Fibroblast of lung (primary cell): ENCODE data around the gene FETUB. TPM values are rescaled to one million over a fixed set of nuclear protein-coding genes. Genes with fewer than 3 reads are reported as not detected.
"Not testable (repeated sequence)": the region's sequence is repeated elsewhere in the genome, so short reads cannot be mapped to it uniquely, and the experiment has no call there.

Experiments
- DNase-seq, 2 donors: peaks; one replicate each; pipeline versions ENCODE4 v3.0.0 to v3.0.0-alpha.2; 2010; ENCODE audit warnings: low read depth in 2 of 2
- H2AFZ ChIP-seq: 2 replicates; pipeline ENCODE4 v1.5.1; 2012; ENCODE audit warnings: low read length, control low read depth, inconsistent platforms
- H3K27ac ChIP-seq: 2 replicates; pipeline ENCODE4 v1.5.1; 2011; ENCODE audit warnings: low read length, control low read depth; ENCODE audit not compliant: insufficient read depth
- H3K27me3 ChIP-seq: 2 replicates; pipeline ENCODE4 v1.5.1; 2011; ENCODE audit warnings: mild to moderate bottlenecking, low read length; ENCODE audit not compliant: control insufficient read depth, insufficient read depth
- H3K36me3 ChIP-seq: 2 replicates; pipeline ENCODE4 v1.5.1; 2011; ENCODE audit warnings: low read length; ENCODE audit not compliant: control insufficient read depth, insufficient read depth
- H3K4me1 ChIP-seq: 2 replicates; pipeline ENCODE4 v1.5.1; 2011; ENCODE audit warnings: low read length; ENCODE audit not compliant: control insufficient read depth, insufficient read depth; ENCODE audit errors: extremely low read depth
- H3K4me2 ChIP-seq: 2 replicates; pipeline ENCODE4 v1.5.1; 2011; ENCODE audit warnings: low read length, control low read depth; ENCODE audit not compliant: insufficient read depth; ENCODE audit errors: extremely low read depth
- H3K4me3 ChIP-seq, 4 experiments: fragments of 200-600 bp in 1 of 4; sonication (generic) in 1 of 4; replicated peaks in 1 of 4; 2 replicates each; pipeline ENCODE4 v1.5.1; 2011 to 2016; ENCODE audit warnings: low read length in 4 of 4, low read depth in 3 of 4, mild to moderate bottlenecking in 3 of 4, control low read depth in 2 of 4, inconsistent platforms in 1 of 4, mixed read lengths in 1 of 4; ENCODE audit not compliant: insufficient read depth in 1 of 4; ENCODE audit errors: control extremely low read depth in 1 of 4
- H3K79me2 ChIP-seq: 2 replicates; pipeline ENCODE4 v1.5.1; 2012; ENCODE audit warnings: mild to moderate bottlenecking, low read length, inconsistent platforms; ENCODE audit not compliant: control insufficient read depth, insufficient read depth
- H3K9ac ChIP-seq: 2 replicates; pipeline ENCODE4 v1.5.1; 2011; ENCODE audit warnings: mild to moderate bottlenecking, low read length, control low read depth; ENCODE audit not compliant: insufficient read depth
- H3K9me3 ChIP-seq: 2 replicates; pipeline ENCODE4 v1.5.1; 2012; ENCODE audit warnings: low read depth, low read length; ENCODE audit not compliant: control insufficient read depth, insufficient read depth
- H4K20me1 ChIP-seq: 2 replicates; pipeline ENCODE4 v1.5.1; 2011; ENCODE audit warnings: low read length; ENCODE audit not compliant: control insufficient read depth, insufficient read depth; ENCODE audit errors: extremely low read depth
- EZH2 ChIP-seq: IDR thresholded peaks from 2 replicates; pipeline ENCODE4 v1.5.1; 2012; ENCODE audit warnings: low read length, control low read depth, mild to moderate bottlenecking; ENCODE audit errors: missing control alignments
- polyA plus RNA-seq, 2 donors: library from polyadenylated mRNA; depleted of rRNA in 1 of 2; stranded (reverse) in 1 of 2; unstranded in 1 of 2; fragments of >200 nt; gene quantifications; 2 replicates each; pipeline ENCODE4 v1.2.1, GENCODE V29; 2011 to 2012; ENCODE audit warnings: missing spikeins in 1 of 2
- total RNA-seq: library from RNA; depleted of rRNA; stranded (reverse); fragments of >200 nt; gene quantifications from 2 replicates; pipeline ENCODE4 v1.2.1, GENCODE V29; 2014
- TF ChIP-seq, protein P1 (sequence below), 2 donors: IDR thresholded peaks in 1 of 2; conservative IDR thresholded peaks in 1 of 2; 1 replicate in 1 of 2; 2 replicates in 1 of 2; pipeline ENCODE4 v1.5.1; 2011 to 2012; ENCODE audit warnings: low read length in 2 of 2, control low read depth in 1 of 2, inconsistent platforms in 1 of 2, low read depth in 1 of 2, mild to moderate bottlenecking in 1 of 2

Gene FETUB
- total and polyA plus RNA-seq, 2 donors (not counting 1 experiment from before 2014, with no cell fraction given) = not detected

DNA sequence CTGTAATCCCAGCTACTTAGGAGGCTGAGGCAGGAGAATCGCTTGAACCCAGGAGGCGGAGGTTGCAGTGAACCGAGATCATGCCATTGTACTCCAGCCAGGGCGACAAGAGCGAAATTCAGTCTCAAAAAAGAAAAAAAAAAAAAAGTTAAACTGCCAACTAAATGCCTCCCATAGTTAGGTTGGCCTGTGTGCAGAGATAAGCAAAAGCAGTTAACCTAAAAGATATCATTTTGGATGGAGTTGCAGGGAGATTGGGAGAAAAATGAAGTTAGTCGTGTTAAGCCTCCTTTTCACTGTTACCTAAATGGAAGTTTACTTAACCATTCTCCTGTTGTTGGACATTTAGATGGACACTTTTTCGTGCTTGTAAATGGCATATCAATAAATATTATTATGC is 11.4 kb upstream of the FETUB start:
- TF ChIP-seq EZH2 = no peak
- TF ChIP-seq, protein P1, sequence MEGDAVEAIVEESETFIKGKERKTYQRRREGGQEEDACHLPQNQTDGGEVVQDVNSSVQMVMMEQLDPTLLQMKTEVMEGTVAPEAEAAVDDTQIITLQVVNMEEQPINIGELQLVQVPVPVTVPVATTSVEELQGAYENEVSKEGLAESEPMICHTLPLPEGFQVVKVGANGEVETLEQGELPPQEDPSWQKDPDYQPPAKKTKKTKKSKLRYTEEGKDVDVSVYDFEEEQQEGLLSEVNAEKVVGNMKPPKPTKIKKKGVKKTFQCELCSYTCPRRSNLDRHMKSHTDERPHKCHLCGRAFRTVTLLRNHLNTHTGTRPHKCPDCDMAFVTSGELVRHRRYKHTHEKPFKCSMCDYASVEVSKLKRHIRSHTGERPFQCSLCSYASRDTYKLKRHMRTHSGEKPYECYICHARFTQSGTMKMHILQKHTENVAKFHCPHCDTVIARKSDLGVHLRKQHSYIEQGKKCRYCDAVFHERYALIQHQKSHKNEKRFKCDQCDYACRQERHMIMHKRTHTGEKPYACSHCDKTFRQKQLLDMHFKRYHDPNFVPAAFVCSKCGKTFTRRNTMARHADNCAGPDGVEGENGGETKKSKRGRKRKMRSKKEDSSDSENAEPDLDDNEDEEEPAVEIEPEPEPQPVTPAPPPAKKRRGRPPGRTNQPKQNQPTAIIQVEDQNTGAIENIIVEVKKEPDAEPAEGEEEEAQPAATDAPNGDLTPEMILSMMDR (conservative IDR thresholded peaks at IDR 0.05 in 1 of 2, IDR thresholded peaks at IDR 0.05 in 1 of 2; ENCODE audit: low read depth in 1 of 2, low read length in 2 of 2) = no peak
- Histone ChIP-seq H3K4me3 (no peak overlapping the region), H3K27ac (no peak overlapping the region), H3K4me2 (no peak overlapping the region), H3K36me3 (no peaks in the 10 kb centered on the region), H4K20me1 (no peaks in the 10 kb centered on the region), H3K9me3 (no peaks in the 10 kb centered on the region), H3K79me2 (no peaks in the 10 kb centered on the region), H3K9ac (no peak overlapping the region), H2AFZ (no peak overlapping the region), H3K4me1 (no peaks in the 10 kb centered on the region), H3K27me3 (peaks cover 2% of the 10 kb centered on the region)
- DNase-seq = no peak

DNA sequence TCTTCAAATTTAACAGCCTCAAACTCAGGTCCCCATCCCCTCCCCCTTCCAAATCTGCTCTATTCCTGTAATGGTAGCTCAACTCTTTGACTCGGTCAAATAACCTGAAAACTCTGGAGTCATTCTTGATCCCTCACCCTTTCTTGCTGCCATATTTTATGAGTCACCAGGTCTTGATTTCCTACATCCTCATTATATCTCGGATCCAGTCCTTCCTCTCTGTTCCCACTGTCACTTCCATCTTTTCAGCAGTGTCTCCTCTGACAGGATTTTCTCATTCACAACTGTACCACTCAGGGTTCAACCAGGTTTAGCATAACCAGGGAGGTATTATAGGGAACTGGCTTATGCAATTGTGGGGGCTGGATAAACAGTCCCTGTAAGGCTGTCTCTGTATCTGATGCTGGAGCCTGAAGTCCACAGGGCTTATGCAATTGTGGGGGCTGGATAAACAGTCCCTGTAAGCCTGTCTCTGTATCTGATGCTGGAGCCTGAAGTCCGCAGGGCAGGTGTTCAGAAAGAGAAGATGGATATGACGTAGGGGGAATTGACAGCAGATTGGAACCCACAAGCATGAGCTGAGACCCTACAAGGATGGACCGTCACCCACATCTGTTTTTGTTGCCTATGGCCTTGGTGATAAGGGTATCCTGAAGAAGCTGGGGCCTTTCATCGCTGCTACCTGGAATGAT is 9.1 kb upstream of the FETUB start:
- no peaks in the 10 kb centered on the region for H4K20me1 ChIP-seq
- H3K27ac ChIP-seq = no peak overlapping the region
- no peak overlapping the region for H2AFZ ChIP-seq
- no peak overlapping the region for H3K4me2 ChIP-seq
- no peaks in the 10 kb centered on the region for H3K9me3 ChIP-seq
- H3K9ac ChIP-seq = no peak overlapping the region
- H3K4me1 ChIP-seq = no peaks in the 10 kb centered on the region
- DNase-seq = no peak
- H3K79me2 ChIP-seq = no peaks in the 10 kb centered on the region
- no peaks in the 10 kb centered on the region for H3K36me3 ChIP-seq
- H3K4me3 ChIP-seq = no peak overlapping the region
- no peaks in the 10 kb centered on the region for H3K27me3 ChIP-seq
- TF ChIP-seq, protein P1 (conservative IDR thresholded peaks at IDR 0.05 in 1 of 2, IDR thresholded peaks at IDR 0.05 in 1 of 2; ENCODE audit: low read depth in 1 of 2, low read length in 2 of 2) = no peak
- TF ChIP-seq EZH2 = no peak

DNA sequence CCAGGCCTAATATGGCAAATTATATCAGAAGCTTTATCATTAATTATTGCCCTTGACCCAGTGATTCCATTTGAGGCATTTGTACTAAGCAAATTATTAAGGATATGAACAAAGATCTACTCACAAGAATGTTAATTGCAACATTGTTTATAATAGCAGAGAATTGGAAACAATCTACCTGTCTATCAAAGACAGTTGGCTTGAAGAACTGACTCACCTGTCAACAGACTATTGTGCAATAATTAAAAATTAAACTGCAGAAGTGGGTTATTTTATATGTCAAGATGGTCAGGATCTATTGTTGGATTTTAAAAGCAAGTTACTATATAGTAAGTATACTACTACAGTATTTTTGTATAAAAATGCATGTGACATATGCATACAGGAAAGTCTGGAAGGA is 6.7 kb upstream of the FETUB start:
- no peak for TF ChIP-seq EZH2
- Histone ChIP-seq H3K4me2 (no peak overlapping the region), H3K9ac (no peak overlapping the region), H4K20me1 (no peaks in the 10 kb centered on the region), H3K4me1 (no peaks in the 10 kb centered on the region), H3K9me3 (no peaks in the 10 kb centered on the region), H2AFZ (no peak overlapping the region), H3K27me3 (no peaks in the 10 kb centered on the region), H3K4me3 (no peak overlapping the region), H3K27ac (no peak overlapping the region), H3K36me3 (no peaks in the 10 kb centered on the region), H3K79me2 (no peaks in the 10 kb centered on the region)
- no peak for DNase-seq

DNA sequence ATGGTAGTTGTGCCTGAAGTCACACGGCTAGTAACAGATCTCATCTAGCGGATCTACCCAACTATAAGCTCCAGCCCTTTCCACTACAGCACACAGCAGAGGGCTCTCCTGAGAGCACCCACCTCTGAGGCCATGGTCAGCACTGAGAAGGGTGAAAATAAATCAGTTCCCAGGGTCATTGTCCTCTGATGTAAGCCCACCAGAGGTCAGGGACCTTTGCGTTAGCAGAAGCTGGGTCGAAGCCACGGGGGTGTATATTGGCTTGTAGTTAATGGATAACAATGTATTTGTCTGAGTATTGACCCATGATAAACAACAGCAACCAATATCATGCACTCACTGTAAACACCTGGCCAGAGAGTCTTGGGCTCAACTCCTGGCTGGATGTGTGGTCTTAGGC is 6.0 kb upstream of the FETUB start:
- not testable (repeated sequence) for H3K36me3 ChIP-seq, H3K4me2 ChIP-seq, H2AFZ ChIP-seq, DNase-seq, H3K9ac ChIP-seq, H3K9me3 ChIP-seq, H3K79me2 ChIP-seq, H3K27me3 ChIP-seq, H3K27ac ChIP-seq, H3K4me3 ChIP-seq, H3K4me1 ChIP-seq, H4K20me1 ChIP-seq
